H1 (cell line): ENCODE measurements around the gene PPP2R3B. TPM values are rescaled to one million over a fixed set of nuclear protein-coding genes. Genes with fewer than 3 reads are reported as not detected.

ENCODE experiments used
- CTCF ChIA-PET: fragments of 300-600 bp; sonication (Branson Sonifier 250); formaldehyde crosslinking; loops from one replicate; lab custom pipeline; 2021; ENCODE audit not compliant: partially characterized antibody; lab: Charles Lee
- POLR2A ChIA-PET: fragments of 300-600 bp; sonication (Branson Sonifier 250); formaldehyde crosslinking; loops from one replicate; lab custom pipeline; 2021; ENCODE audit warnings: inconsistent platforms; ENCODE audit not compliant: partially characterized antibody; lab: Charles Lee
- DNase-seq, 2 experiments: peaks; one replicate each; pipeline versions ENCODE4 v3.0.0 to v3.0.0-alpha.2; 2010 to 2022; ENCODE audit warnings: low spot score in 2 of 2, low read depth in 1 of 2, mixed read lengths in 1 of 2
- FAIRE-seq: peaks from 2 replicates; lab custom pipeline; 2011; peaks lifted over from hg19 to GRCh38; lab: Jason Lieb, UNC
- H2AFZ ChIP-seq: 2 replicates; pipeline ENCODE4 v1.8.1; 2012; ENCODE audit warnings: low read length, inconsistent platforms
- H2AK5ac ChIP-seq: 2 replicates; pipeline ENCODE4 v1.6.1; 2013; ENCODE audit warnings: low read depth, low read length
- H2BK120ac ChIP-seq: replicated peaks from 2 replicates; pipeline ENCODE3; 2013; ENCODE audit warnings: low read depth, low read length, inconsistent platforms
- H2BK12ac ChIP-seq: 2 replicates; pipeline ENCODE4 v1.6.1; 2013; ENCODE audit warnings: low read depth, low read length
- H2BK15ac ChIP-seq: 2 replicates; pipeline ENCODE4 v1.6.1; 2013; ENCODE audit warnings: low read length
- H2BK20ac ChIP-seq: 2 replicates; pipeline ENCODE4 v1.6.1; 2013; ENCODE audit warnings: low read length
- H2BK5ac ChIP-seq: 2 replicates; pipeline ENCODE4 v1.6.1; 2013; ENCODE audit warnings: low read depth, low read length
- H3K14ac ChIP-seq: 2 replicates; pipeline ENCODE4 v1.6.1; 2013; ENCODE audit warnings: inconsistent platforms; ENCODE audit not compliant: insufficient read length
- H3K18ac ChIP-seq: 2 replicates; pipeline ENCODE4 v1.6.1; 2013; ENCODE audit warnings: low read length; ENCODE audit errors: extremely low read depth
- H3K23ac ChIP-seq: 2 replicates; pipeline ENCODE4 v1.6.1; 2013; ENCODE audit warnings: inconsistent platforms; ENCODE audit not compliant: insufficient read length
- H3K23me2 ChIP-seq: 2 replicates; pipeline ENCODE4 v1.6.1; 2013; ENCODE audit warnings: low read depth, low read length
- H3K27ac ChIP-seq: 2 replicates; pipeline ENCODE4 v1.6.1; 2011; ENCODE audit warnings: low read depth, low read length, inconsistent platforms
- H3K27me3 ChIP-seq, 4 experiments: replicated peaks in 1 of 4; 1 replicate in 1 of 4; 2 replicates in 3 of 4; pipeline versions ENCODE4 v1.6.1 to v1.8.1; 2011 to 2013; ENCODE audit warnings: low read length in 3 of 4, mild to moderate bottlenecking in 3 of 4, inconsistent platforms in 2 of 4, mixed read lengths in 2 of 4, moderate library complexity in 1 of 4; ENCODE audit not compliant: control insufficient read depth in 3 of 4, insufficient read depth in 3 of 4; ENCODE audit errors: extremely low read depth in 1 of 4
- H3K36me3 ChIP-seq, 4 experiments: 2 replicates each; pipeline versions ENCODE4 v1.6.1 to v1.8.1; 2011 to 2013; ENCODE audit warnings: mild to moderate bottlenecking in 4 of 4, low read length in 3 of 4, moderate library complexity in 2 of 4, control low read depth in 1 of 4, inconsistent platforms in 1 of 4; ENCODE audit not compliant: insufficient read depth in 4 of 4, control insufficient read depth in 2 of 4
- H3K4ac ChIP-seq: replicated peaks from 2 replicates; pipeline ENCODE3; 2013; ENCODE audit warnings: low read length, low read depth, mixed read lengths, inconsistent platforms; ENCODE audit not compliant: insufficient read length
- H3K4me1 ChIP-seq, 4 experiments: replicated peaks in 1 of 4; 1 replicate in 1 of 4; 2 replicates in 3 of 4; pipeline versions ENCODE4 v1.6.1 to v1.8.1; 2011 to 2013; ENCODE audit warnings: low read length in 3 of 4, inconsistent platforms in 2 of 4, mixed read lengths in 1 of 4; ENCODE audit not compliant: insufficient read depth in 4 of 4, control insufficient read depth in 3 of 4
- H3K4me2 ChIP-seq, 2 experiments: 2 replicates each; pipeline versions ENCODE4 v1.6.1 to v1.8.1; 2011 to 2013; ENCODE audit warnings: low read depth in 2 of 2, low read length in 2 of 2, control low read depth in 1 of 2, inconsistent platforms in 1 of 2, mild to moderate bottlenecking in 1 of 2; ENCODE audit not compliant: insufficient read depth in 1 of 2
- H3K4me3 ChIP-seq, 4 experiments: fragments of 200-600, 300-600 bp in 1 of 4; sonication (generic), shearing (Covaris generic), sonication (Bioruptor Twin) in 1 of 4; 2 replicates each; pipeline versions ENCODE4 v1.5.1 to v1.8.1; 2011 to 2016; ENCODE audit warnings: low read length in 4 of 4, low read depth in 3 of 4, control low read depth in 2 of 4, inconsistent platforms in 2 of 4, mild to moderate bottlenecking in 2 of 4, mixed read lengths in 1 of 4, moderate library complexity in 1 of 4; ENCODE audit not compliant: insufficient read depth in 2 of 4; ENCODE audit errors: extremely low read depth in 1 of 4
- H3K56ac ChIP-seq: replicated peaks from 2 replicates; pipeline ENCODE3; 2013; ENCODE audit warnings: low read depth, mild to moderate bottlenecking, mixed read lengths, low read length, inconsistent platforms; ENCODE audit not compliant: insufficient read length
- H3K79me1 ChIP-seq: 2 replicates; pipeline ENCODE4 v1.6.1; 2013; ENCODE audit warnings: low read depth, low read length, control low read depth
- H3K79me2 ChIP-seq, 2 experiments: 2 replicates each; pipeline versions ENCODE4 v1.6.1 to v1.8.1; 2012 to 2013; ENCODE audit warnings: low read length in 2 of 2, mild to moderate bottlenecking in 2 of 2, inconsistent platforms in 1 of 2; ENCODE audit not compliant: insufficient read depth in 2 of 2, control insufficient read depth in 1 of 2
- H3K9ac ChIP-seq, 4 experiments: replicated peaks in 1 of 4; 1 replicate in 1 of 4; 2 replicates in 3 of 4; pipeline versions ENCODE4 v1.6.1 to v1.8.1; 2011 to 2013; ENCODE audit warnings: low read depth in 3 of 4, low read length in 3 of 4, control low read depth in 2 of 4, mild to moderate bottlenecking in 2 of 4, moderate library complexity in 2 of 4, inconsistent platforms in 1 of 4; ENCODE audit errors: extremely low read depth in 1 of 4
- H3K9me3 ChIP-seq, 2 experiments: 2 replicates each; pipeline versions ENCODE4 v1.6.1 to v1.8.1; 2012 to 2013; ENCODE audit warnings: mild to moderate bottlenecking in 2 of 2, moderate library complexity in 2 of 2, control low read depth in 1 of 2, inconsistent platforms in 1 of 2, low read depth in 1 of 2, low read length in 1 of 2, mixed read lengths in 1 of 2; ENCODE audit not compliant: insufficient read depth in 2 of 2
- H4K20me1 ChIP-seq, 2 experiments: replicated peaks in 1 of 2; 2 replicates each; pipeline versions ENCODE3 to v1.8.1; 2011 to 2013; ENCODE audit warnings: inconsistent platforms in 2 of 2, low read length in 2 of 2, mild to moderate bottlenecking in 1 of 2; ENCODE audit not compliant: insufficient read depth in 2 of 2, control insufficient read depth in 1 of 2
- H4K5ac ChIP-seq: 2 replicates; pipeline ENCODE4 v1.6.1; 2013; ENCODE audit warnings: low read length, low read depth, mixed read lengths, inconsistent platforms; ENCODE audit not compliant: insufficient read length
- H4K8ac ChIP-seq: 2 replicates; pipeline ENCODE4 v1.8.0; 2013; ENCODE audit warnings: mild to moderate bottlenecking, moderate library complexity, low read length, inconsistent platforms; ENCODE audit not compliant: insufficient read depth; ENCODE audit errors: extremely low read depth
- H4K91ac ChIP-seq: replicated peaks from 2 replicates; pipeline ENCODE3; 2013; ENCODE audit warnings: low read length, mixed read lengths, inconsistent platforms; ENCODE audit not compliant: insufficient read length
- E2F6 ChIP-seq: IDR thresholded peaks from 2 replicates; pipeline ENCODE4 v1.6.1; 2012; ENCODE audit warnings: inconsistent platforms
- EGR1 ChIP-seq: IDR thresholded peaks from 2 replicates; pipeline ENCODE4 v1.6.1; 2011; ENCODE audit warnings: low read depth, low read length, borderline replicate concordance
- SP1 ChIP-seq: IDR thresholded peaks from 2 replicates; pipeline ENCODE4 v1.6.1; 2011; ENCODE audit warnings: low read depth, low read length
- TAF7 ChIP-seq: optimal IDR thresholded peaks from 2 replicates; pipeline ENCODE3; 2011; ENCODE audit warnings: low read depth, mild to moderate bottlenecking, inconsistent platforms, low read length, moderate library complexity, borderline replicate concordance
- WGBS, 2 experiments: shearing (Covaris generic) in 1 of 2; methylation state at CpG; one replicate each; pipeline versions ENCODE4 v1.1.6 to v1.1.7; 2013 to 2015; ENCODE audit warnings: low lambda C conversion rate in 2 of 2, mixed read lengths in 2 of 2, inconsistent platforms in 1 of 2, low coverage in 1 of 2, missing lambda C conversion rate in 1 of 2; ENCODE audit not compliant: insufficient replicate concordance in 2 of 2, insufficient coverage in 1 of 2, insufficient read length in 1 of 2; ENCODE audit errors: extremely low coverage in 1 of 2, missing lambda C conversion rate in 1 of 2; 5-methylcytosine and 5-hydroxymethylcytosine counted together
- polyA plus RNA-seq, 7 experiments: library from polyadenylated mRNA; depleted of rRNA in 3 of 7; stranded (reverse) in 5 of 7; unstranded in 2 of 7; fragments of >200 nt in 5 of 7; fragments of 200-250 nt in 2 of 7; gene quantifications; 1 replicate in 5 of 7; 2 replicates in 1 of 7; 4 replicates in 1 of 7; pipeline versions ENCODE4 v1.2.1 to v1.2.3, GENCODE V29; 2011 to 2013; ENCODE audit warnings: missing spikeins in 2 of 7, mixed read lengths in 2 of 7
- total RNA-seq: library from RNA; stranded (reverse); fragmentation: NEBNext Ultra II Directional; extraction: Animal tissue kit (Norgen Biotek cat#: 25700); gene quantifications from 2 replicates; pipeline ENCODE4 v1.2.1, GENCODE V29; 2021

Gene PPP2R3B
- total and polyA plus RNA-seq, 2 of the 8 experiments (the other 6 are each of a cell fraction or from before 2014, with no cell fraction given), result 47.6 to 86.7 TPM

DNA sequence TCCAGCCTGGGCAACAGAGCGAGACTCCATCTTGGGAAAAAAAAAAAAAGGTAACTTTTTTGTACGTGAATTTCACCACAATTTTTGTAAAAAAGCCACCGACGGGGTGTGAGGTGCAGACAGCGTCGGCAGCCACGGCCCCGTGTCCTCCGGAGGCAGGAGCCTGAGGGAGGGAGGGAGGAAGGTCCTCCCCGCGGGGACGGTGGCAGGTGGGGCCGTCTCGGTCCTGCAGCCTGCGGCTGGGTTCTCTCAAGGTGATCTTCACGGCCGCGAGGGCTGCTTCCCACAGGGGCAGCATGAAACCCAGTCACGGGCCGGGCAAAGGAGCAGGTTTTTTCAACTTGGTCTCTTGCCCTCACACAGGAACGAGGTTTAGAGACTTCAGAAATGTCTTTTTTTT, 91.6 kb downstream of the PPP2R3B start:
- H3K9me3 ChIP-seq, result no peaks in the 10 kb centered on the region
- no peak overlapping the region for H2AK5ac ChIP-seq
- H3K79me1 ChIP-seq, result peaks cover 5% of the 10 kb centered on the region; the same call in 1 of the 2 replicates
- TF ChIP-seq TAF7, result no peak
- TF ChIP-seq EGR1, result no peak
- no peak for TF ChIP-seq SP1
- no peak for TF ChIP-seq E2F6
- no peak overlapping the region for H3K23ac ChIP-seq
- H3K4me3 ChIP-seq, result no peak overlapping the region
- ChIA-PET POLR2A (no interaction called here), CTCF (no interaction called here)
- H4K8ac ChIP-seq, result no peak overlapping the region
- no peak overlapping the region for H3K4me2 ChIP-seq
- H3K79me2 ChIP-seq, result peaks cover 0 to 4% of the 10 kb centered on the region in 2 experiments; a peak in 1 of 4 replicates
- no peak overlapping the region for H3K14ac ChIP-seq
- no peak overlapping the region for H2BK5ac ChIP-seq
- peaks cover 7 to 8% of the 10 kb centered on the region in 2 experiments for H4K20me1 ChIP-seq
- H2BK120ac ChIP-seq, result no peak overlapping the region
- H2BK12ac ChIP-seq, result no peak overlapping the region
- FAIRE-seq, result no peak
- H2AFZ ChIP-seq, result no peak overlapping the region
- no peak for DNase-seq
- H3K27me3 ChIP-seq, result no peaks in the 10 kb centered on the region
- no peak overlapping the region for H3K56ac ChIP-seq
- no peak overlapping the region for H3K27ac ChIP-seq
- no peak overlapping the region for H3K4ac ChIP-seq
- no peaks in the 10 kb centered on the region for H3K4me1 ChIP-seq
- H2BK20ac ChIP-seq, result no peak overlapping the region
- H2BK15ac ChIP-seq, result no peak overlapping the region
- 98% methylated on average over 13 of the region's 21 CpGs; no CpG with 5 or more reads in 1 of the 2 experiments for WGBS, 2 experiments
- peaks cover 34 to 83% (median 57%) of the 10 kb centered on the region in 4 experiments for H3K36me3 ChIP-seq
- no peak overlapping the region for H3K9ac ChIP-seq
- no peaks in the 10 kb centered on the region for H3K23me2 ChIP-seq
- no peak overlapping the region for H4K5ac ChIP-seq
- H3K18ac ChIP-seq, result no peak overlapping the region
- H4K91ac ChIP-seq, result no peak overlapping the region
